WTC11 (cell line): ENCODE measurements around the gene SCUBE1. TPM values are rescaled to one million over a fixed set of nuclear protein-coding genes. Genes with fewer than 3 reads are reported as not detected.

ENCODE experiments used
- ATAC-seq: fragments of 200-7000 bp; cut with Tn5 transposase; 2 replicates; pipeline ENCODE4 v1.10.0; 2021; ENCODE audit warnings: mild to moderate bottlenecking, moderate library complexity
- CTCF ChIA-PET: fragments of 300-600 bp; sonication (Branson Sonifier 250); formaldehyde crosslinking; loops from one replicate; lab custom pipeline; 2021; ENCODE audit warnings: antibody characterized with exemption; lab: Charles Lee
- POLR2A ChIA-PET: fragments of 350-600 bp; sonication (Branson Sonifier 250); formaldehyde crosslinking; loops from one replicate; lab custom pipeline; 2021; ENCODE audit warnings: antibody characterized with exemption; lab: Charles Lee
- DNase-seq: peaks from one replicate; pipeline ENCODE4 v3.0.0; 2021; ENCODE audit warnings: low spot score
- H3K27ac Mint-ChIP-seq: 2 replicates; pipeline ENCODE4 v1.8.0; 2021; ENCODE audit warnings: mixed read lengths
- H3K27me3 Mint-ChIP-seq: 2 replicates; pipeline ENCODE4 v1.8.0; 2021; ENCODE audit warnings: low read depth, mild to moderate bottlenecking, moderate library complexity, mixed read lengths
- H3K36me3 Mint-ChIP-seq: 2 replicates; pipeline ENCODE4 v1.8.0; 2021; ENCODE audit warnings: mixed read lengths
- H3K4me1 Mint-ChIP-seq: 2 replicates; pipeline ENCODE4 v1.8.0; 2022; ENCODE audit warnings: mixed read lengths
- H3K4me3 Mint-ChIP-seq: 2 replicates; pipeline ENCODE4 v1.8.0; 2021; ENCODE audit warnings: mild to moderate bottlenecking, moderate library complexity, mixed read lengths
- H3K9me3 Mint-ChIP-seq: 2 replicates; pipeline ENCODE4 v1.8.0; 2021; ENCODE audit warnings: mixed read lengths
- AFF4 ChIP-seq: sonication (generic); formaldehyde crosslinking; IDR thresholded peaks from 2 replicates; pipeline ENCODE4 v1.8.1; 2023; ENCODE audit warnings: mild to moderate bottlenecking, missing genetic modification reagents, borderline replicate concordance
- ATF2 ChIP-seq: sonication (generic); formaldehyde crosslinking; IDR thresholded peaks from 2 replicates; pipeline ENCODE4 v1.8.1; 2022; ENCODE audit warnings: low read depth, missing genetic modification reagents, borderline replicate concordance
- ATF3 ChIP-seq: sonication (generic); formaldehyde crosslinking; conservative IDR thresholded peaks from 2 replicates; pipeline ENCODE4 v1.8.1; 2022; ENCODE audit warnings: mild to moderate bottlenecking, missing genetic modification reagents
- ETV6 ChIP-seq: sonication (generic); formaldehyde crosslinking; IDR thresholded peaks from 2 replicates; pipeline ENCODE4 v1.8.1; 2022; ENCODE audit warnings: mild to moderate bottlenecking, missing genetic modification reagents
- GABPB1 ChIP-seq: sonication (generic); formaldehyde crosslinking; IDR thresholded peaks from 2 replicates; pipeline ENCODE4 v1.8.1; 2023; ENCODE audit warnings: mild to moderate bottlenecking, missing genetic modification reagents
- JUN ChIP-seq: sonication (generic); formaldehyde crosslinking; IDR thresholded peaks from 2 replicates; pipeline ENCODE4 v1.8.0; 2023; ENCODE audit warnings: mild to moderate bottlenecking, missing genetic modification reagents
- MLX ChIP-seq: sonication (generic); formaldehyde crosslinking; IDR thresholded peaks from 2 replicates; pipeline ENCODE4 v1.8.1; 2023; ENCODE audit warnings: mild to moderate bottlenecking, missing genetic modification reagents, moderate library complexity
- NR3C1 ChIP-seq: sonication (generic); formaldehyde crosslinking; conservative IDR thresholded peaks from 2 replicates; pipeline ENCODE4 v1.8.1; 2023; ENCODE audit warnings: low read depth, mild to moderate bottlenecking, missing genetic modification reagents
- PRDM15 ChIP-seq: sonication (generic); formaldehyde crosslinking; IDR thresholded peaks from 2 replicates; pipeline ENCODE4 v1.8.0; 2022; ENCODE audit warnings: missing genetic modification reagents
- TCF7 ChIP-seq: sonication (generic); formaldehyde crosslinking; IDR thresholded peaks from 2 replicates; pipeline ENCODE4 v1.8.0; 2022; ENCODE audit warnings: mild to moderate bottlenecking, low read depth, missing genetic modification reagents, moderate library complexity
- TEAD4 ChIP-seq: sonication (generic); formaldehyde crosslinking; IDR thresholded peaks from 2 replicates; pipeline ENCODE4 v1.8.0; 2022; ENCODE audit warnings: mild to moderate bottlenecking, missing genetic modification reagents
- TP53 ChIP-seq: sonication (generic); formaldehyde crosslinking; IDR thresholded peaks from 2 replicates; pipeline ENCODE4 v1.8.1; 2023; ENCODE audit warnings: mild to moderate bottlenecking, missing genetic modification reagents
- ZNF121 ChIP-seq: sonication (generic); formaldehyde crosslinking; IDR thresholded peaks from 2 replicates; pipeline ENCODE4 v1.8.0; 2023; ENCODE audit warnings: missing genetic modification reagents
- ZNF138 ChIP-seq: sonication (generic); formaldehyde crosslinking; conservative IDR thresholded peaks from 2 replicates; pipeline ENCODE4 v1.8.1; 2022; ENCODE audit warnings: mild to moderate bottlenecking, moderate library complexity, missing genetic modification reagents
- ZNF232 ChIP-seq: sonication (generic); formaldehyde crosslinking; IDR thresholded peaks from 2 replicates; pipeline ENCODE4 v1.8.0; 2022; ENCODE audit warnings: mild to moderate bottlenecking, missing genetic modification reagents
- ZNF317 ChIP-seq: sonication (generic); formaldehyde crosslinking; IDR thresholded peaks from 2 replicates; pipeline ENCODE4 v1.8.1; 2023; ENCODE audit warnings: low read depth, mild to moderate bottlenecking, moderate library complexity, missing genetic modification reagents, borderline replicate concordance
- ZNF396 ChIP-seq: fragments of 250-450 bp; sonication (Bioruptor Pico); IDR thresholded peaks from 2 replicates; pipeline ENCODE4 v1.8.0; 2021; ENCODE audit warnings: mild to moderate bottlenecking, moderate library complexity, borderline replicate concordance
- ZNF425 ChIP-seq: fragments of 250-450 bp; sonication (Bioruptor Pico); conservative IDR thresholded peaks from 2 replicates; pipeline ENCODE4 v1.9.0; 2021; ENCODE audit warnings: mild to moderate bottlenecking
- total RNA-seq: library from RNA; stranded (reverse); gene quantifications from 3 replicates; pipeline ENCODE4 v1.2.3, GENCODE V29; 2021

Gene SCUBE1
- total RNA-seq, 1 experiment from 2014 or later, result 6.9 TPM

- Mint-ChIP-seq H3K4me3 (no peak overlapping the region), H3K9me3 (no peaks in the 10 kb centered on the region), H3K27me3 (no peaks in the 10 kb centered on the region; the same call in 1 of the 2 replicates), H3K36me3 (peaks cover 37% of the 10 kb centered on the region)
- ATAC-seq, result no peak
- CTCF ChIA-PET, result interaction anchor here (1.4 kb wide), 1 partner anchor 46 kb away, joined by 5 read pairs; no protein-coding TSS in a partner anchor
- no peak for TF ChIP-seq ZNF232 (CRISPR knock-in tag)
- TF ChIP-seq PRDM15, result no peak
- TF ChIP-seq ZNF138 (CRISPR knock-in tag), result no peak
- TF ChIP-seq TP53 (CRISPR knock-in tag), result no peak
- no peak for TF ChIP-seq MLX
- no peak for TF ChIP-seq GABPB1 (CRISPR knock-in tag)
- no peak for TF ChIP-seq NR3C1 (CRISPR knock-in tag)
- no peak for TF ChIP-seq ZNF121 (CRISPR knock-in tag)
- no peak for TF ChIP-seq ATF3 (CRISPR knock-in tag)
- no peak for TF ChIP-seq AFF4
- TF ChIP-seq TCF7 (CRISPR knock-in tag), result no peak
- TF ChIP-seq, all 79 proteins: peak for 0
- Mint-ChIP-seq H3K27ac (peak overlapping the region; percentile 78; the same call in 1 of the 2 replicates), H3K4me1 (peaks cover 18% of the 10 kb centered on the region)
- POLR2A ChIA-PET, result no interaction called here
- DNase-seq, result no peak
These were observed 160.4 kb downstream of the SCUBE1 start for GRCh38 chr22:43182726-43183125.

GRCh38 chr22:43182118-43182517 lies 161.1 kb downstream of the SCUBE1 start:
- Mint-ChIP-seq H3K4me1 (peaks cover 18% of the 10 kb centered on the region), H3K27me3 (no peaks in the 10 kb centered on the region), H3K9me3 (no peaks in the 10 kb centered on the region), H3K27ac (no peak overlapping the region), H3K36me3 (peaks cover 42% of the 10 kb centered on the region), H3K4me3 (no peak overlapping the region)
- CTCF ChIA-PET, result interaction anchor here (1.4 kb wide), 1 partner anchor 46 kb away, joined by 5 read pairs; no protein-coding TSS in a partner anchor
- no peak for ATAC-seq
- POLR2A ChIA-PET, result no interaction called here
- no peak for DNase-seq
- TF ChIP-seq ZNF317 (CRISPR knock-in tag) (no peak), ZNF396 (CRISPR knock-in tag) (no peak), JUN (no peak), ETV6 (CRISPR knock-in tag) (no peak), ATF2 (CRISPR knock-in tag) (no peak), ZNF425 (CRISPR knock-in tag) (no peak), TEAD4 (CRISPR knock-in tag) (no peak)
